Activated CD4-positive, alpha-beta T cell treated with anti-CD3 and anti-CD28 coated beads, Interleukin-2, Interleukin-6, amounts not matched to agents 100 ng/mL and 50 ng/mL, durations not matched to agents 16 hours and 8 hours (primary cell): ENCODE data around the gene ZMYM2.
"Not testable (repeated sequence)": the region's sequence is repeated elsewhere in the genome, so short reads cannot be mapped to it uniquely, and the experiment has no call there.

Source experiments
- DNase-seq: peaks from one replicate; pipeline ENCODE4 v3.0.0-alpha.2; 2020

ZMYM2 gene

DNA sequence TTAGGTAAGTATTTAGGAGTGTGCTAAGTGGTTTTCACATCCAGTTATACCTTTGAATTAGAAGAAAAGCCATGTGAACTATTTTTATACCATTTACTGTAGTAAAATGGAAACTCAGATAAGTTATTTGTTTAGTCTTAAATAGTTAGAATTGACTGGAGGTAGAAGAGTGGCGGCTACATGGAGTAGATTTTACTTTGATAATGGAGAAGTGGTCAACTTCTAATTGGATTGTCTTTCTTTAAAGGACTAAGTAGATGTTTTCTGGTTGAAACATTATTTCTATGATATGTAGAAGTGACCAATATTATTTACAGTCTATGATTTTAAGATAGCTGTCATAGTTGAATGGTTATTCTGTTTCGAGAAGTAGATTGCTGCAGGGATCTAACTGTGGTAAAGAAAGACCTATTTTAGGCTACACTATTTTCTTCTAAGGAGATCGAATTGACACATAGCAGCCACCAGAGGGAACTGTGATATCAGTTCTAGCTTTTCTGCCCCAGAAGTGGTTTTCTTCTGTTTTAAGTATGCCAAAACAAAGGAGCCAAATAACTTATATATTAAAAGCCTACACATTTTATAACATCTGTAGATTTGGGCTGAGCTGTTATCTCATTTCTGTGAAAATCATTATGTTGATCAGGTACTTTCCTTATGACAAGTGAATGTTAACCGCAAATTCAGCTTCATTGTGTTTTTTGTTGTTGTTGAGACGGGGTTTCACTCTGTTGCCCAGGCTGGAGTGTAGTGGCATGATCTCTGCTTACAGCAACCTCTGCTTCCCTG, 26.1 kb downstream of the ZMYM2 start:
- peak; percentile 67 for DNase-seq

DNA sequence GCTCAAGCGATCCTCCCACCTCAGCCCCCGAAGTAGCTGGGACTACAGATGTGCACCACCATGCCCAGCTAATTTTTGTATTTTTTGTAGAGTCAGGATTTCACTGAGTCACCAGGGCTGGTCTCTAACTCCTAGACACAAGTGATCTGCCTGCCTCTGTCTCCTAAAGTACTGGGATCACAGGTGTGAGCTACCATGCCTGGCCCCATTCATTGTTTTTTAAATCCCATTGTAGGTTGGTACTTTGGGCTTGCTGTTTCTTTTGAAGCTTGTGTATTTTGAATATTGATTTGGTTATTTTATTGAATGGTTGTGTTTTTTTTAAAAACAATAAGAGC, 26.7 kb downstream of the ZMYM2 start:
- no peak for DNase-seq

DNA sequence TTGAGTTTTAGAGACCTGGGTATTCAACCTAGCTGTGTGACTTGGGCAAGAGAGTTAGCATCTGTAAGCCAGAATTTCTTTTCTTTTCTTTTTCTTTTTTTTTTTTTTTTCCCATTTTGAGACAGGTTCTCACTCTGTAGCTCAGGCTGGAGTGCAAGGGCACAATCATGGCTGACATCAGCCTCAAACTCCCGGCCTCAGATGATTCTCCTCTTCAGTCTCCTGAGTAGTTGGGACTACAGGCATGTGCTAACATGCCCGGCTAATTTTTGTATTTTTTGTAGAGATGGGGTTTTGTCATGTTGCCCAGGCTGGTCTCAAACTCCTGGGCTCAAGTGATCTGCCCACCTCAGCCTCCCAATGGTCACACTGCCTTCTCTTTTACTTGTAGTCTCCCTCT, 33.0 kb downstream of the ZMYM2 start:
- no peak for DNase-seq

DNA sequence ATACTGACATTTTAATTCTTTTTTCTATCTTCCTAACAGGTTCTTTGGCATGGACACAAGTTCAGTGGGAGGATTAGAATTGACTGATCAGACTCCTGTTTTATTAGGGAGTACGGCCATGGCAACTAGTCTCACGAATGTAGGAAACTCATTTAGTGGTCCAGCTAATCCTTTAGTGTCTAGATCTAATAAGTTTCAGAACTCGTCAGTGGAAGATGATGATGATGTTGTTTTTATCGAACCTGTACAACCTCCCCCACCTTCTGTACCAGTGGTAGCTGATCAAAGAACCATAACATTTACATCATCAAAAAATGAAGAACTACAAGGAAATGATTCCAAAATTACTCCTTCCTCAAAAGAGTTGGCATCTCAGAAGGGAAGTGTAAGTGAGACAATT, 34.5 kb downstream of the ZMYM2 start:
- DNase-seq, result no peak

DNA sequence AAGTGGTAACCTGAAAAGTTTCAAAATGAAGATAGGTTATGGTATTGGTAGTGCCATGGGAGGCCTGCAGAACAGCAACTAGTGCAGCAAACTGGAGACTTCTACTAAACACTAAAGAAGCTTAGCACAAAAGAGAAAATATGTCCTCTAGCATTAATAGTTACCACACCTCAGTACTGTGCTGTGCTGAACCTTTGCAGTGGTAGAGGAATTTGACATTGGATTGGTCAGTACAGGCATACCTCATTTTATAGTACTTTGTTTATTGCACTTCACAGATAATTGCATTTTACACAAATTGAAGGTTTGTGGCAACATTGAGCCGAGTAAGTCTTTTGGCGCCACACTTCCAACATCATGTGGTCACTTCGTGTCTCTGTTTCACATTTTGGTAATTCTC, 40.4 kb downstream of the ZMYM2 start:
- no peak for DNase-seq

DNA sequence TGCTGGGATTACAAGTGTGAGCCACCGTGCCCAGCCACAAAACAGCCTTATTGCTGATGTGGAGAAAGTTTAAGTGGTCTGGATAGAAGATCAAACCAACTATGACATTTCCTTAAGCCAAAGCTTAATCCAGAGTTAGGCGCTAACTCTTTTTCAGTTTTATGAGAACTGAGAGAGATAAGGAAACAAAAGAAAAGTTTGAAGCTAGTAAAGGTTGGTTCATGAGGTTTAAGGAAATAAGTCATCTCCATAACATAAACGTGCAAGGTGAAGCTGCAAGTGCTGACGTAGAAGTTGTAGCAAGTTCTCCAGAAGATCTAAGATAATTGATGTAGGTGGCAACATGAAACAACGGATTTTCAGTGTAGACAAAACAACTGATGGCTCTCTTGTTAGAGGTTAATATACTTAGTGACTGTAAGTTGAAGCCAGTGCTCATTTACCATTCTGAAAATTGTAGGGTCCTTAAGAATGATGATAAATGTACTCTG, 41.6 kb downstream of the ZMYM2 start:
- no peak for DNase-seq

DNA sequence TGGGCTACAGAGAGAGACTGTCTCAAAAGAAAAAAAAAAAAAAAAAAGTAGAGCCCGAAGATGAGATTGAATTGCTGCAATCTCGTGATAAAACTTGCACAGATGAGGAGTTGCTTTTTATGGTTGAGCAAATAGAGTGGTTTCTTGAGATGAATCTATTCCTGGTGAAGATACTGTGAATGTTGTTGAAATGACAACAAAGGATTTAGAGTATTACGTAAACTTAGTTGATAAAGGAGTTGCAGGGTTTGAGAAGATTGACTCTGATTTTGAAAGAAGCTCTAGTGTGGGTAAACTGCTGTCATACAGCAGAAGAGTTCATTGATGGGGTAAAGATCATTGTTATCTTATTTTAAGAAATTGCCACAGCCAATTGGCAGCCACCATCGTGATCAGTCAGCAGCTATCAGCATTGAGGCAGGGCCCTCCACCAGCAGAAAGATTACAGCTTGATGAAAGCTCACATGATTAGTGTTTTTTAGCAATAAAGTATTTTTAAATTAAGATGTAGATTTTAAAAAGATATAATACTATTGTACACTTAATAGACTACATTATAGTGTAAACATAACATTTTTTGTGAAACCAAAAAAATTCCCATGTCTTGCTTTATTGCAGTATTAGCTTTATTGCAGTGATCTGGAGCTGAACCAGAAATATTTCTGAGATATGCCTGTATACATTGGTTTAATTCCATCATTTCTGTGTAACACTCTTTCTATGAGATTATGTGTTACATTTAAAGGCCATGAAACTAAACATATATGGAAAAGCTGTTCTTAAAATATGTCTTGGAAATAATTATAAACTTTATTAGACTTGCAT, 43.1 kb downstream of the ZMYM2 start:
- peak; percentile 10 for DNase-seq

DNA sequence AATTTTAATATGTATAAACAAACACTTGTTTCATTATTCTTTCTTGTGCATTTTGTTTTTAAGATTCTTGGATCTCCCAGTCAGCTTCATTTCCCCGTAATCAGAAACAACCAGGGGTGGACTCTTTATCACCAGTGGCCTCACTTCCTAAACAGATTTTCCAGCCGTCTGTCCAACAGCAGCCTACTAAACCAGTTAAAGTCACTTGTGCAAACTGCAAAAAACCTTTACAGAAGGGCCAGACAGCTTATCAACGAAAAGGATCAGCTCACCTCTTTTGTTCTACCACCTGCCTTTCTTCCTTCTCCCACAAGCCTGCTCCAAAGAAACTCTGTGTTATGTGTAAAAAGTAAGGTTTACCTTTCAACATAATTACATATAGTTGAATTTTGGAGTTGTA, 44.3 kb downstream of the ZMYM2 start:
- no peak for DNase-seq

DNA sequence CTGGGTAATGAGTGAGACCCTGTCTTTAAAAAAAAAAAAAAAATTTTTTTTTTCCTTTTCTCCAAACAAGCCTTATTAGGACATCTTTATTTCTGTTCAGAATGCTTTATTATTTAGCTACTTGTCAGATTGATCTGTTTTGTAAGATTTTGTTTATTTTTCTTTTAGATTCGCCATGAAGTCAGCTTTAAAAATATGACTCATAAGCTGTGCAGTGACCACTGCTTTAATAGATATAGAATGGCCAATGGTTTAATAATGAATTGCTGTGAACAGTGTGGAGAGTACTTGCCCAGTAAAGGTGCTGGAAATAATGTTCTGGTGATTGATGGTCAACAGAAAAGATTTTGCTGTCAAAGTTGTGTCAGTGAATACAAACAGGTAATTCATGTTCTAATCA, 47.7 kb downstream of the ZMYM2 start:
- DNase-seq, result no peak

DNA sequence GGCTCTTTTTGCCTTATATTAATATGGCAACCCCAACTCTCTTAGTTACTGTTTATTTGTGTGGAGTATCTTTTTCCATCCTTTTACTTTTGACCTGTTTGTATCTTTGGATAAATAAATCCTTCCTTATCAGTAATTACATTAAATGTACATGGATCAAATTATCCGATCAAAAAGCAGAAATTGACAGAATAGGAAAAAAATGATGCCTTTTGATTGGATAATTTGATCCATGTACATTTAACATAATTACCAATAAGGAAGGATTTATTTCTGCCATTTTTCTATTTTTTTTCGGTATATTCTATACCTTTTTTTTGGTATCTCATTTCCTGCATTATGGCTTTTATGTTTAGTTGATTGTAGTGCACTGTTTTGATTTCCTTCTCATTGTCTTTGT, 57.2 kb downstream of the ZMYM2 start:
- no peak for DNase-seq

DNA sequence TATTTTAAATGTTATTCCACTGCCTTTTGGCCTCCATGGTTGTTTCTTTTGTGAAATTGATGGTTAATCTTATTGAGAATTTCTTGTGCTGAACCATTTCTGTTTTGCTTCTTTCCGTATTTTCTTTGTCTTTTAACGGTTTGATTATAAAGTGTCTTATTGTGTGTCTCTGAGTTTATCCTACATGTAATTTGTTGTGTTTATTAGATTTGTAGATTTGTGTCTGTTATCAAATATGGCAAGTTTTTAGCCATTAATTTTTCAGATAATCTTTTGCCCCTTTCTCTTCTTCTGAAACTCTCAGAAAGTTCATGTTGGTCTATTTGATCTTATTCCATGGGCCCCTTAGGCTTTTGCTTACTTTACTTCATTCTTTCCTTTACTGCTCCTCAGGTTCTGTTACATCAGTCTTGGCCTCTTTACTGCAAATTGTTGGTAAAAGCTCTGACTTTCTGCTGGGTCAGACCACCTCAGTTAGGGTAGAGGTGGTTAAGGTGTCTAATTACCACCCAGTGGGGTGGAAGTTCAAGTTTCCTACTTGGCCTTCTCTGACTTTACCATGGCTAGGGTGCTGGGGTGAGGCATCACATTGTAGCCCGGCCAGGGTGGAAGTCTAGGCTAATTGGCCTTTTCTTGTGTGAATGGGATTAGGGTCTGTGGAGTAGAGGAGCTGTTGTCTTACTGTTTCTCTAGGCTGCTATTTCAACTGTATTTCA, 58.3 kb downstream of the ZMYM2 start:
- DNase-seq, result no peak

DNA sequence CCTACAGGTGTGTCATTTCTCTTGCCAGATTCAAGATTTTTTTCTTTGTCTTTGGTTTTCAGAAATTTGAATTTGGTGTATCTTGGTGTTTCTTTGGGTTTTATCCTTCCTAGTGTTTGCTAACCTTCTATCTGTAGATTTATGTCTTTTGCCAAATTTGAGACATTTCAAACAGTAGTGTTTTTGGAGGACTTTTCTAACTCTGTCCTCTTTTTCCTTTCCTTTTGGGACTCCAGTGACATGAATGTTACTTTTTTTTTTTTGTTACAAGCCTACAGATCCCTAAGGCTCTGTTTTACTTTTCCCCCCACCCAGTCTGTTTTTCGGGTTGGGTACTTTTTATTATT, 58.8 kb downstream of the ZMYM2 start:
- DNase-seq, result no peak

DNA sequence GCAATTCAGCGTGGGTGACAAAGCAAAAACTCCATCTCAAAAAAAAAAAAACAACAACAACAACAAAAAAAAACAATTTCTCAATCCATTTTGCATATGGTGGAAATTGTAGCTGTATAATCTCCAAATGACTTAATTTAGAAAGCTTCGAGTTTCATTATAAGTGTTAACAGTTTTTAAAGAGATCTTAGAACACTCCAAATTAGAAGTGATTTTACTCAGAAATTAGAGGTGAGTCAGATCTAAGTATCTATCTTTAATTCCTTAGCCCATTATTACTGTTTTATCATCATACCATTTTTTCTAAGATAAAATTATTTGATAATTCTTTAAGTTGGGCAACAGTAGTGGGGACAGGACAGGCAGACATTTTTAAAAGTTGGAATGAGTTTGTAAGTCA, 60.5 kb downstream of the ZMYM2 start:
- peak; percentile 32 for DNase-seq

DNA sequence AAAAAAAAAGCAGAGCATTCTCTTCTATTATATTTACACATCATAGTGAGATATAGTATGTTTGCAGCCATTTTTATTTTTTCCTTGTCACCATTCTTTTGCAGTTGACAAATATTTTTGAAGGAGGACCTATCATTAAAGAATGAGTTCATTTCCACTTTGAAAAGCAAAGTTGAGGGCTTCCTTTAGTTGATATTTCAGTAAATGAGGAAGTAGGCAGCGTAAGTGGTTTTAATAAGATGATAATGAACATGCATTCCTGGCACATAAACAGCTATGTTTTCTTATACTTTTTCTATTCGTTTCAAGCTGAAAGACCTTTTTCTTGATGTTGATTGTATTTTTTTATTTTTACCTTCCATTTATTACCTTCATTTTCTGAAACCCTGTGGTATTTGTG, 66.2 kb downstream of the ZMYM2 start:
- no peak for DNase-seq

DNA sequence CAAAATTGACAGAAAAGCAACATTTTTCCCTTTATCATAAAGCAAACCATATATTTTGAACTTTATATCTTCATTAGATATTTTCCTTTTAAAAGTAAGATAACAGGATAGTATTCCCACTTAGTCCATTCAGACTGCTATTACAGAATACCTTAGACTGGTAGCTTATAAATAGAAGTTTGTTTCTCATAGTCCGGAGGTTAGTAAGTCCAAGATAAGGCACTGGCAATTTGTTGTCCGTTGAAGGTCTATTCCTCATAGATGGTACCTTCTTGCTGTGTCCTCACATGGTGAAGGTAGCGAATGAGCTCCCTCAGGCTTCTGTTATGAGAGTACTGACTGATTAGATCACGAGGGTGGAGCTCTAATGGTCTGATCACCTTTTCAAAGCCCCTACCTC, 70.4 kb downstream of the ZMYM2 start:
- DNase-seq, result no peak

DNA sequence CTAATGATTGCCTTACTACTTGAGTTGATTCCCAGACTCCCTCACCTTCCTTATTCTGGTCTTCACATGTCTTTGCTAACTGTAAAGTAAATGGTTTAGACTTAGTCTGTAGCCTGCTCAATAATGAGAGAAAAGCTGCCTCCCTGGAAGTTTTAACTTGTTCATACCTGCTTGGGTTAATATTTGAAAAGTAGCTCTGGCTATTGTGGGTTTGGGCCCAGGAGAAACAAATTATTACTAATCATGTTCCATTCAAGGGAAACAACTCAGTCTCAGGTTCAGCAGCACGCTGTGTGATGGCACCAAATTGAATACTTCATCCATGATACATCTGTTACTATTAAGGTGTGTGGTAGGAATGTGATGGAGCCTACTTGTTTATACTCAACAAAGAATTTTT, 75.0 kb downstream of the ZMYM2 start:
- DNase-seq, result no peak

DNA sequence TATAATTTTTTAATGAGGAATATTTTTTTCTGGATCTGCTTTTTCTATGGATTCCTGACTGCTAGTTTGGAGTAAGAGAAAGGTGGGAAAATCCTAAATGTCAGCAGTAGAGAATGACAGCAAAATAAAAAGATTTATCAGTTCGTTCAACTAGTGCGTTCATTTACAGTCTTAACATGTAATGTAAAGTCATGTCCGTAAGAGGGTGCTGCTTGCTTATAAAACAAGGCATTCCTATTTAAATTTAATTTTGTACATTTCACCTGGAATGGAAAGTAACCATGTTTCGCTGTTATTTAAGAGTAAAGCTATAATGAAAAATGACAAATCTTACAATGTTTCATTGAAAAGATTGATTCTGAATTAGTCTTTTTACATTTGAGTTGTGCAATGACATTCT, 76.6 kb downstream of the ZMYM2 start:
- DNase-seq, result no peak

DNA sequence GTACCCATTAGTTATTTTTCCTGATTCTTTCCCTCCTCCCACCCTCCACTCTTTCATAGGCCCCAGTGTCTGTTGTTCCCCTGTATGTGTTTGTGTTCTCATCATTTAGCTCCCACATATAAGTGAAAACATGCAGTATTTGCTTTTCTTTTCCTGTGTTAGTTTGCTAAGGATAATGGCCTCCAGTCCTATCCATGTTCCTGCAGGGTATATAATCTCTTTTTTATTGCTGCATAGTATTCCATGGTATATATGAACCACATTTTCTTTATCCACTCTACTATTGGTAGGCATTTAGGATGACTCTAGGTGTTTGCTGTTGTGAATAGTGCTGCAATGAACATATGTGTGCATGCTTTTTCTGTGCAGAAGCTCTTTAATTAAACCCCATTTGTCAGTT, 79.4 kb downstream of the ZMYM2 start:
- DNase-seq, result no peak

DNA sequence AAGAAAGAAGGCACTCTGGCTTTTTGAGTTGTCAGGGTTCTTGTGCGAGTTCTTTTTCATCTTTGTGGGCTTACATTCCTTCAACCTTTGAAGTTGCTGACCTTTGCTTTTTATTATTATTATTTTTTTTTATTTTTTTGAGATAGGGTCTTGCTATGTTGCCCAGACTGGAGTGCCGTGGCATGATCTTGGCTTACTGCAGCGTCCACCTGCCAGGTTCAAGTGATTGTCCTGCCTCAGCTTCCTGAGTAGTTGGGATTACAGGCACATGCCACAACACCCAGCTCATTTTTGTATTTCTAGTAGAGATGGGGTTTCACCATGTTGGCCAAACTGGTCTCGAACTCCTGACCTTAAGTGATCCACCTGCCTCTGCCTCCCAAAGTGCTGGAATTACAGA, 84.1 kb downstream of the ZMYM2 start:
- DNase-seq, result not testable (repeated sequence)

DNA sequence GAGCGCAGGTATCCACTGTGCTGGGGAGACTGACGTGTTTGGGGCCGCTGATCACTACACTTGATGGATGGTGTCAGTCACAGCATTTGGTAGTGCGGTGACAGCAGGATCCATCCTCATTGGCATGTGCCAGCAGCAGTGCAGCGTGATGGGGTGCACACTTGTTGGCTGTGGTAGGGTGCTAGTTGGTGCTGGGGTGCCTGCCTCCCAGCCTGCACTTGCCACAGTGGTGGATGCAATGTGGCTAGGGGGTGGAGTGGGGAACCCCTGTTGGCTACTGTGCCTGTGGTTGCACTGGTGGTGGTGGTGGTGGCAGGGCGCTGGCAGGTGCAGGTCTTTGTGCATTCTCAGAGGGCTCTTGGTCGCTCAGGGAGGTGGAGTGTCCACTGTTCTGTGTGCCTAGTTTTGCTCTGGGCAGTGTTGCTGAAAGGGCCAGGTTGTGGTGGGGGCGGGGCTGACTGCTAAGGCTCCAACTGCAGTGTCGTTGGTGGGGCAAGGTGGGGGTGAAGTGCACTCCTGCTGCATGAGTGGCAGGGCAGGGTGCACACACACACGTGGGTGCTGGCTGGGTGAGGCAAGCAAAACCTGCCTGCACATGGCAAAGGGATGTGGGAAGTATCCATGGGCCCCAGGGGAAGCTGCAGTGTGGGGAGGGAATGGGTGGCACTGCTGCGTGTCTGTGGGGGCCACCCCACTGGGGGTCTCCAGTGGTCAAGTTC, 84.8 kb downstream of the ZMYM2 start:
- DNase-seq, result no peak

DNA sequence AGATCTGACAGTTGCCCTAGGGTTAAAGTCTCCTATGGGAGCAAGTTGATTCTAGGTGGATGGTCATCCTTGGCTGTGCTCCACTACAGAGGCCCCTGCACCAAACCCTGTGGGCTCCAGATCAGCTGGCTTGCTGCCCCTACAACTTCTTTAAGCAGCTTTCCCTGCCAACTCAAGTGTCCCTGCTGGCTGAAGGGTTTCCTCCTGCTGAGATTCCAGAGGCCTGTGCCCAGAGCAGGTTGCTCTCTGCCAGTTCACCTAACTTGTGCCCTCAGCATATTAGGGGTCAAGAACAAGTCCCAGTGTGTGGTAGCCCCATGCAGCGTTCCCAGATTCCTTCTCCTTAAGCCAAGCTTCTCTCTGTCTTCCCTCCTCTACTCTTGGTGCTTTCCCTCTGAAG, 85.6 kb downstream of the ZMYM2 start:
- DNase-seq, result no peak

DNA sequence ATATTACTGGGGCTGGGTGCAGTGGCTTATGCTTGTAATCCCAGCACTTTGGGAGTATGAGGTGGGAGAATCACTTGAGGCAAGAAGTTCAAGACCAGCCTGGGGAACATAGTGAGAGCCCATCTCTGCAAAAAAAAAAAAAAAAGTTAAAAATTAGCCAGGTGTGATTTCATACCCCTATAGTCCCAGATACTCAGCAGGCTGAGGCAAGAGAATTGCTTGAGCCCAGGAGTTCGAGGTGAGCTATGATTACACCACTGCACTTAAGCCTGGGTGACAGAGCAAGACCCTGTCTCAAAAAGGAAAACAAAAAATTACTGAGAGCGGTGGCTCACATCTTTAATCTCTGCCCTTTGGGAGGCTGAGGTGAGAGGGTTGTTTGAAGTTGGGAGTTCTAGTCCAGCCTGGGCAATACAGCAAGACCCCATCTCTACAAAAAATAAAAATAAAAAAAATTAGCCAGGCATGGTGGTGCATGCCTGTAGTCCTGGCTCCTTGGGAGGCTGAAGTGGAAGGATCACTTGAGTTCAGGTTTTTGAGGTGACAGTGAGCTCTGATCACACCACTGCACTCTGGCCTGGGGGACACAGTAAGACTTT, 87.5 kb downstream of the ZMYM2 start:
- no peak for DNase-seq
